ENCODE results near the gene CDC25A.
"Not testable (repeated sequence)": the region's sequence is repeated elsewhere in the genome, so short reads cannot be mapped to it uniquely, and the experiment has no call there.

Gene CDC25A

GRCh38 chr3:48188266-48189201, at the start of gene CDC25A:
Gene CDC25A (minus strand): TSS chr3:48188417. CDS start chr3:48187947, 470 bp downstream.
- FAIRE-seq (peak; percentile 96), DNase-seq (ENCODE audit: insufficient read length, low spot score) (peak; percentile 96)

GRCh38 chr3:48236531-48236930, 48.3 kb upstream of the CDC25A start:
- FAIRE-seq (no peak), DNase-seq (ENCODE audit: insufficient read length, low spot score) (no peak)

- no peak for DNase-seq (ENCODE audit: insufficient read length, low spot score)
Measured at GRCh38 chr3:48233542-48233941, 45.3 kb upstream of the CDC25A start.

GRCh38 chr3:48232734-48233133, 44.5 kb upstream of the CDC25A start:
- DNase-seq (ENCODE audit: insufficient read length, low spot score), result no peak
- FAIRE-seq, result peak; percentile 67

More at GRCh38 chr3:48233542-48233941, 45.3 kb upstream of the CDC25A start:
- peak; percentile 84 for FAIRE-seq

GRCh38 chr3:48232232-48232631, 44.0 kb upstream of the CDC25A start:
- no peak for FAIRE-seq

GRCh38 chr3:48226939-48227338, 38.7 kb upstream of the CDC25A start:
- FAIRE-seq, result peak; percentile 11
- no peak for DNase-seq (ENCODE audit: insufficient read length, low spot score)

More at GRCh38 chr3:48232232-48232631, 44.0 kb upstream of the CDC25A start:
- no peak for DNase-seq (ENCODE audit: insufficient read length, low spot score)

GRCh38 chr3:48225587-48225986, 37.4 kb upstream of the CDC25A start:
- FAIRE-seq (no peak), DNase-seq (ENCODE audit: insufficient read length, low spot score) (no peak)

GRCh38 chr3:48222616-48223513, 34.6 kb upstream of the CDC25A start, which contains the start of gene CAMP:
Gene CAMP (plus strand): TSS chr3:48223495. CDS start chr3:48223512, 17 bp downstream.
- peak; percentile 69 for DNase-seq (ENCODE audit: insufficient read length, low spot score)
- FAIRE-seq, result peak; percentile 91

- FAIRE-seq, result no peak
- no peak for DNase-seq (ENCODE audit: insufficient read length, low spot score)
Measured at GRCh38 chr3:48220746-48221145, 32.5 kb upstream of the CDC25A start.

GRCh38 chr3:48219543-48219942, 31.3 kb upstream of the CDC25A start:
- FAIRE-seq (no peak), DNase-seq (ENCODE audit: insufficient read length, low spot score) (no peak)

- FAIRE-seq, result no peak
- no peak for DNase-seq (ENCODE audit: insufficient read length, low spot score)
Measured at GRCh38 chr3:48218537-48218936, 30.3 kb upstream of the CDC25A start.

GRCh38 chr3:48217449-48217848, 29.2 kb upstream of the CDC25A start:
- DNase-seq (ENCODE audit: insufficient read length, low spot score), result no peak
- no peak for FAIRE-seq

GRCh38 chr3:48215876-48216275, 27.7 kb upstream of the CDC25A start:
- FAIRE-seq (no peak), DNase-seq (ENCODE audit: insufficient read length, low spot score) (no peak)

GRCh38 chr3:48215466-48215865, 27.2 kb upstream of the CDC25A start:
- no peak for FAIRE-seq

GRCh38 chr3:48215019-48215418, 26.8 kb upstream of the CDC25A start:
- FAIRE-seq (no peak), DNase-seq (ENCODE audit: insufficient read length, low spot score) (no peak)

More at GRCh38 chr3:48215466-48215865, 27.2 kb upstream of the CDC25A start:
- no peak for DNase-seq (ENCODE audit: insufficient read length, low spot score)

- no peak for FAIRE-seq
- no peak for DNase-seq (ENCODE audit: insufficient read length, low spot score)
Measured at GRCh38 chr3:48214225-48214624, 26.0 kb upstream of the CDC25A start.

GRCh38 chr3:48211776-48212175, 23.6 kb upstream of the CDC25A start:
- FAIRE-seq; DNase-seq (ENCODE audit: insufficient read length, low spot score): not testable (repeated sequence)

- FAIRE-seq; DNase-seq (ENCODE audit: insufficient read length, low spot score): not testable (repeated sequence)
Measured at GRCh38 chr3:48210534-48210933, 22.3 kb upstream of the CDC25A start.

- FAIRE-seq (no peak), DNase-seq (ENCODE audit: insufficient read length, low spot score) (no peak)
Measured at GRCh38 chr3:48209445-48209844, 21.2 kb upstream of the CDC25A start.

GRCh38 chr3:48208076-48208475, 19.9 kb upstream of the CDC25A start:
- no peak for FAIRE-seq
- no peak for DNase-seq (ENCODE audit: insufficient read length, low spot score)

GRCh38 chr3:48202632-48203031, 14.4 kb upstream of the CDC25A start:
- FAIRE-seq (no peak), DNase-seq (ENCODE audit: insufficient read length, low spot score) (no peak)
